ENCODE measurements around the gene STK25. TPM values are rescaled to one million over a fixed set of nuclear protein-coding genes. Genes with fewer than 3 reads are reported as not detected.
"Not testable (repeated sequence)": the region's sequence is repeated elsewhere in the genome, so short reads cannot be mapped to it uniquely, and the experiment has no call there.

Gene STK25
- total and polyA plus RNA-seq, 9 donors: 71.1 to 150 (median 108) TPM

- Histone ChIP-seq H3K36me3 (no peaks in the 10 kb centered on the region), H3K4me3 (peak overlapping the region; percentile 99), H3K9me3 (no peaks in the 10 kb centered on the region), H3K4me1 (ENCODE audit: insufficient read depth) (peaks cover 9% of the 10 kb centered on the region), H3K27me3 (no peaks in the 10 kb centered on the region), H3K27ac (no peak overlapping the region)
- no peak for TF ChIP-seq CTCF (IDR thresholded peaks at IDR 0.05)
- no peak for TF ChIP-seq EP300 (IDR thresholded peaks at IDR 0.05)
- no peak for TF ChIP-seq POLR2A (IDR thresholded peaks at IDR 0.05)
- DNase-seq: no peak
- 38 to 46% (median 44%) methylated on average over 19 of the region's 19 CpGs for WGBS, 3 donors
- intact Hi-C loops (cut with DNase I): loop anchor here in 1 of 4 donors (5.0 kb wide), 1 partner anchor 150 kb away; the partner anchor contains the start of gene FARP2
These were observed 1.5 kb downstream of the STK25 start for GRCh38 chr2:241506793-241507429.

GRCh38 chr2:241506317-241506716 is 2.1 kb downstream of the STK25 start:
- not testable (repeated sequence) for H3K9me3 ChIP-seq; H3K27ac ChIP-seq; H3K27me3 ChIP-seq; H3K36me3 ChIP-seq; H3K4me3 ChIP-seq; DNase-seq; H3K4me1 ChIP-seq (ENCODE audit: insufficient read depth)
- intact Hi-C loops (cut with DNase I): loop anchor here in 1 of 4 donors (5.0 kb wide), 1 partner anchor 149 kb away; the partner anchor contains the start of gene FARP2
- WGBS, 3 donors: 93 to 95% (median 94%) methylated on average over 11 of the region's 11 CpGs

- TF ChIP-seq POLR2A (IDR thresholded peaks at IDR 0.05): no peak
- TF ChIP-seq CTCF (IDR thresholded peaks at IDR 0.05): no peak
- TF ChIP-seq EP300 (IDR thresholded peaks at IDR 0.05): no peak
- no peak overlapping the region for H3K27ac ChIP-seq
- no peaks in the 10 kb centered on the region for H3K27me3 ChIP-seq
- no peaks in the 10 kb centered on the region for H3K9me3 ChIP-seq
- intact Hi-C loops (cut with DNase I): loop anchor here in 1 of 4 donors (5.0 kb wide), 1 partner anchor 148 kb away; the partner anchor contains the start of gene FARP2
- peaks cover 9% of the 10 kb centered on the region for H3K4me1 ChIP-seq (ENCODE audit: insufficient read depth)
- H3K4me3 ChIP-seq: no peak overlapping the region
- DNase-seq: no peak
- WGBS, 3 donors: 81 to 89% (median 83%) methylated on average over 7 of the region's 7 CpGs
- no peaks in the 10 kb centered on the region for H3K36me3 ChIP-seq
These were observed 2.6 kb downstream of the STK25 start for GRCh38 chr2:241505781-241506201.

- 83 to 91% (median 86%) methylated on average over 15 of the region's 15 CpGs for WGBS, 3 donors
- Histone ChIP-seq H3K4me3 (no peak overlapping the region), H3K27me3 (no peaks in the 10 kb centered on the region), H3K4me1 (ENCODE audit: insufficient read depth) (peaks cover 9% of the 10 kb centered on the region), H3K36me3 (no peaks in the 10 kb centered on the region), H3K27ac (no peak overlapping the region), H3K9me3 (no peaks in the 10 kb centered on the region)
- intact Hi-C loops (cut with DNase I): loop anchor here in 1 of 4 donors (5.0 kb wide), 1 partner anchor 148 kb away; the partner anchor contains the start of gene FARP2
- no peak for DNase-seq
- no peak for TF ChIP-seq POLR2A (IDR thresholded peaks at IDR 0.05)
- TF ChIP-seq CTCF (IDR thresholded peaks at IDR 0.05): no peak
- TF ChIP-seq EP300 (IDR thresholded peaks at IDR 0.05): no peak
These were observed 3.2 kb downstream of the STK25 start for GRCh38 chr2:241505086-241505780.

All from ovary (tissue), 9 donors.